ENCODE data around the gene PRPH. TPM values are rescaled to one million over a fixed set of nuclear protein-coding genes. Genes with fewer than 3 reads are reported as not detected.

The PRPH gene
- total and polyA plus RNA-seq, 2 of the 13 experiments (the other 11 are each of a cell fraction or from before 2014, with no cell fraction given): 0.12 TPM; not detected in 1

- peak; percentile 39; the same call in 1 of the 2 replicates for TF ChIP-seq SOX5 (CRISPR knock-in tag; IDR thresholded peaks at IDR 0.05; ENCODE audit: borderline replicate concordance)
- peak; percentile 64 for TF ChIP-seq ZNF317 (CRISPR knock-in tag; IDR thresholded peaks at IDR 0.05)
- TF ChIP-seq ZFP41 (CRISPR knock-in tag; IDR thresholded peaks at IDR 0.05; ENCODE audit: borderline replicate concordance): no peak
- TF ChIP-seq SATB2 (CRISPR knock-in tag; IDR thresholded peaks at IDR 0.05): peak; percentile 91
- 0 out of 2 replicates have a peak, but pooled peaks have one; percentile 15 for TF ChIP-seq ZNF225 (CRISPR knock-in tag; IDR thresholded peaks at IDR 0.05)
- TF ChIP-seq ZNF17 (CRISPR knock-in tag; IDR thresholded peaks at IDR 0.05): no peak
- TF ChIP-seq IKZF5 (CRISPR knock-in tag; IDR thresholded peaks at IDR 0.05): peak; percentile 56; the same call in 1 of the 2 replicates
- TF ChIP-seq PRPF4 (IDR thresholded peaks at IDR 0.05; ENCODE audit: low read depth, low read length, poor library complexity, severe bottlenecking): no peak
- TF ChIP-seq SKI (IDR thresholded peaks at IDR 0.05; ENCODE audit: partially characterized antibody): no peak
- no peak for TF ChIP-seq HMG20B (CRISPR knock-in tag; conservative IDR thresholded peaks at IDR 0.05)
- peak; percentile 65; the same call in 1 of the 2 replicates for TF ChIP-seq ZFP91 (CRISPR knock-in tag; IDR thresholded peaks at IDR 0.05; ENCODE audit: borderline replicate concordance)
- no peak for TF ChIP-seq PBX2 (CRISPR knock-in tag; IDR thresholded peaks at IDR 0.05)
- peak; percentile 54; the same call in 1 of the 2 replicates for TF ChIP-seq NFE2L2 (IDR thresholded peaks at IDR 0.05; ENCODE audit: low read length)
- no peak for TF ChIP-seq AHDC1 (CRISPR knock-in tag; IDR thresholded peaks at IDR 0.05; ENCODE audit: borderline replicate concordance)
- TF ChIP-seq MEF2D (CRISPR knock-in tag; IDR thresholded peaks at IDR 0.05): no peak; the same call in 1 of the 2 replicates
- peak; percentile 70; the same call in 1 of the 2 replicates for TF ChIP-seq KDM2A (CRISPR knock-in tag; IDR thresholded peaks at IDR 0.05; ENCODE audit: borderline replicate concordance, low read depth)
Observed at GRCh38 chr12:49264873-49265792, 29.8 kb upstream of the PRPH start, which contains the start of gene TUBA1C (continued).

Data from HepG2 (cell line).